Measurements from ENCODE around the gene INHBB. TPM values are rescaled to one million over a fixed set of nuclear protein-coding genes. Genes with fewer than 3 reads are reported as not detected.

Gene INHBB
- total and polyA plus RNA-seq, 4 donors: 0.97 to 7.8 (median 5.8) TPM

DNA sequence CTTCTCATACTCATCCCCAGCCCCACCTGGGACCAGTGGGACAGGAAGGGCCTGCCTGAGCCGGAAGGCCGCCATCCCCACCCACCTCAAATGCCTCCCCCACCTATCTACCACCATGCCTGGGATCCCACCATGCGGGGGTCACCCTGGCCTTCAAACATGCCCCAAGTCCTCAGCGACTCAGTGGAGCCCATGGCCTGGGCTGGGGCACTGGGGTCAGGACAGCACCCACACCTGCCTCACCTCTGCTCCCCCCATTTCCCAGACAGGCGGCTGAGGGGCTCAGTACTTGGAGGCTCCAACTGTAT, 7.6 kb downstream of the INHBB start:
- Histone ChIP-seq H3K36me3 (ENCODE audit: control insufficient read depth in 4 of 4, insufficient read depth in 4 of 4, low read length in 4 of 4) (no peaks in the 10 kb centered on the region), H3K9ac (ENCODE audit: insufficient read depth in 1 of 2, low read length in 2 of 2) (no peak overlapping the region), H3K27me3 (ENCODE audit: control insufficient read depth in 3 of 3, insufficient read depth in 3 of 3, low read length in 2 of 3) (peaks cover 0 to 41% (median 21%) of the 10 kb centered on the region in 3 donors), H3K9me3 (ENCODE audit: control insufficient read depth in 4 of 4, insufficient read depth in 3 of 4, low read length in 3 of 4) (no peaks in the 10 kb centered on the region), H3K27ac (ENCODE audit: low read depth in 1 of 2, low read length in 1 of 2) (no peak overlapping the region), H3K4me3 (no peak overlapping the region), H3K4me1 (ENCODE audit: control insufficient read depth in 5 of 5, insufficient read depth in 5 of 5, low read length in 5 of 5) (no peaks in the 10 kb centered on the region)
- 93 to 97% methylated on average over 5 of the region's 5 CpGs for WGBS, 2 donors
- DNase-seq (no peak), ATAC-seq (ENCODE audit: insufficient read depth, low FRiP score) (no peak)
- TF ChIP-seq, protein P1, sequence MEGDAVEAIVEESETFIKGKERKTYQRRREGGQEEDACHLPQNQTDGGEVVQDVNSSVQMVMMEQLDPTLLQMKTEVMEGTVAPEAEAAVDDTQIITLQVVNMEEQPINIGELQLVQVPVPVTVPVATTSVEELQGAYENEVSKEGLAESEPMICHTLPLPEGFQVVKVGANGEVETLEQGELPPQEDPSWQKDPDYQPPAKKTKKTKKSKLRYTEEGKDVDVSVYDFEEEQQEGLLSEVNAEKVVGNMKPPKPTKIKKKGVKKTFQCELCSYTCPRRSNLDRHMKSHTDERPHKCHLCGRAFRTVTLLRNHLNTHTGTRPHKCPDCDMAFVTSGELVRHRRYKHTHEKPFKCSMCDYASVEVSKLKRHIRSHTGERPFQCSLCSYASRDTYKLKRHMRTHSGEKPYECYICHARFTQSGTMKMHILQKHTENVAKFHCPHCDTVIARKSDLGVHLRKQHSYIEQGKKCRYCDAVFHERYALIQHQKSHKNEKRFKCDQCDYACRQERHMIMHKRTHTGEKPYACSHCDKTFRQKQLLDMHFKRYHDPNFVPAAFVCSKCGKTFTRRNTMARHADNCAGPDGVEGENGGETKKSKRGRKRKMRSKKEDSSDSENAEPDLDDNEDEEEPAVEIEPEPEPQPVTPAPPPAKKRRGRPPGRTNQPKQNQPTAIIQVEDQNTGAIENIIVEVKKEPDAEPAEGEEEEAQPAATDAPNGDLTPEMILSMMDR (IDR thresholded peaks at IDR 0.05; ENCODE audit: control extremely low read depth, extremely low read depth): no peak

DNA sequence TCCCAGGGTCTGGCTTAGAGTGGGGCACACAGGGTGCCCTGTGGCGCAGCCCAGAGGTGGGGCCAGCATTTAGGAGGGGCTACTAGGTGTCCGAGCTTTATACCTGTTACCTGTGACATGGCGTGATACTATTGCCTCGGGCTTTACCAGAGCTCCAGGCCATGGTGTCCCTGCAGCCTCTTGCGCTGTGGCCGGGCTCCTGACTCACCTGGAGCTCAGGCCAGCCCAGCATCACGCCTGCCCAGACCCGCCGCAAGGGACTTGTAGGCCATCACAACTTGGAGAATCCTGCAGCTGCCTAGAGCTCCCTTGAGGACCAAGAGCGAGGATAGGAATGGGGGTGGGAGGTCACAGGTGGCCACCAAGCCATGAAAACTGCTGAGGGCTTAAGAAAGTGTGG, 8.0 kb downstream of the INHBB start:
- 93 to 97% methylated on average over 10 of the region's 10 CpGs for WGBS, 2 donors
- H3K36me3 ChIP-seq (ENCODE audit: control insufficient read depth in 4 of 4, insufficient read depth in 4 of 4, low read length in 4 of 4): no peaks in the 10 kb centered on the region
- no peak for ATAC-seq (ENCODE audit: insufficient read depth, low FRiP score)
- TF ChIP-seq, protein P1 (IDR thresholded peaks at IDR 0.05; ENCODE audit: control extremely low read depth, extremely low read depth): no peak
- no peak overlapping the region for H3K4me3 ChIP-seq
- no peak for DNase-seq
- no peaks in the 10 kb centered on the region for H3K4me1 ChIP-seq (ENCODE audit: control insufficient read depth in 5 of 5, insufficient read depth in 5 of 5, low read length in 5 of 5)
- no peak overlapping the region for H3K9ac ChIP-seq (ENCODE audit: insufficient read depth in 1 of 2, low read length in 2 of 2)
- no peaks in the 10 kb centered on the region for H3K9me3 ChIP-seq (ENCODE audit: control insufficient read depth in 4 of 4, insufficient read depth in 3 of 4, low read length in 3 of 4)
- H3K27ac ChIP-seq (ENCODE audit: low read depth in 1 of 2, low read length in 1 of 2): no peak overlapping the region
- H3K27me3 ChIP-seq (ENCODE audit: control insufficient read depth in 3 of 3, insufficient read depth in 3 of 3, low read length in 2 of 3): peaks cover 0 to 37% (median 17%) of the 10 kb centered on the region in 3 donors

GRCh38 chr2:120354467-120354866, 8.5 kb downstream of the INHBB start:
- TF ChIP-seq, protein P1 (IDR thresholded peaks at IDR 0.05; ENCODE audit: control extremely low read depth, extremely low read depth): no peak
- DNase-seq (no peak), ATAC-seq (ENCODE audit: insufficient read depth, low FRiP score) (no peak)
- 88 to 90% methylated on average over 15 of the region's 15 CpGs for WGBS, 2 donors
- H3K36me3 ChIP-seq (ENCODE audit: control insufficient read depth in 4 of 4, insufficient read depth in 4 of 4, low read length in 4 of 4): no peaks in the 10 kb centered on the region
- peaks cover 0 to 32% (median 13%) of the 10 kb centered on the region in 3 donors for H3K27me3 ChIP-seq (ENCODE audit: control insufficient read depth in 3 of 3, insufficient read depth in 3 of 3, low read length in 2 of 3)
- no peak overlapping the region for H3K4me3 ChIP-seq
- H3K27ac ChIP-seq (ENCODE audit: low read depth in 1 of 2, low read length in 1 of 2): no peak overlapping the region
- H3K9ac ChIP-seq (ENCODE audit: insufficient read depth in 1 of 2, low read length in 2 of 2): no peak overlapping the region
- no peaks in the 10 kb centered on the region for H3K4me1 ChIP-seq (ENCODE audit: control insufficient read depth in 5 of 5, insufficient read depth in 5 of 5, low read length in 5 of 5)
- H3K9me3 ChIP-seq (ENCODE audit: control insufficient read depth in 4 of 4, insufficient read depth in 3 of 4, low read length in 3 of 4): no peaks in the 10 kb centered on the region
